GM21529 (cell line): Measurements from ENCODE around the gene PACRG.
A peak's percentile ranks its signal among the peaks of the same experiment; 100 is the strongest.

Experiments used
- ATAC-seq: cut with Tn5 transposase; IDR thresholded peaks from one replicate; pipeline ENCODE4 v1.9.1; 2021; ENCODE audit not compliant: unreplicated experiment

Gene PACRG

DNA sequence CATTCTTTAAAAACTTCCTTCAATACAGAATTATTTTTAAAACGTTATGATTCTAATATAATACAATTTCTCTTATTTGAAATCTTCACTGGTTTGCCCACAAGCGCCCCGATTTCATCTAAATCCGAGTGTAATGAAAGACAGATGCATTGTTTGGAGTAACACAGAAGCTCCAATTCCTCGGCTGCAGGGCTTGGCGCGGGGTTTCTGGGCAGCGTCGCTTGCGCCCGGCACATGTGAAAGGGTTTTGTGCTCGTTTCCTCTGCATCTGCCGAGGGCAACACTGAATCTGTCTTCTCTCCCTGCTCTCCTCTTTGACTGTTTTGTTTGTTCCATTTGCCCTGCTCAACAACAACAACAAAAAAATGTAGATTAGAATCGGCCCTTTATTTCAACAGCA lies 438.1 kb downstream of the PACRG start:
- ATAC-seq = no peak

DNA sequence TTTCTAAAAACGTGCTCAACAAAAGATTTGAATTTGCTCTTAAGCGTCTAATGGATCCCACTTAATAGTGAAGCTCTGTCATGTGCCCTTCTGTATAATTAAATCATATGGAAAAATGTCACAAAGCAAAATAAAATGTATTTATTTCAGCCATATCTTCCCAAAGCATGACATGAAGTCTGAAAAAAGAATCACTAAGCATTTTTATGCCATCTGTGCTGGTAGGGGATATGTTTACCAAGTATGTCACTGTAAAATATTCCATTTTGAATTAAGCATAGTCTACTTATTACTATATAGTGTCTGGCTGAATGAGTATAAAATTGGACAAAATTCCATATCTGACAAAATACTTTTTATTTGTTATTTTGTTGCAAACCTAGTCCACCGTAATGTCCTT lies 438.7 kb downstream of the PACRG start:
- no peak for ATAC-seq

- ATAC-seq = no peak
Measured at GRCh38 chr6:163169521-163169920, 441.7 kb downstream of the PACRG start.

GRCh38 chr6:163170294-163170883 lies 442.6 kb downstream of the PACRG start:
- peak; percentile 89 for ATAC-seq

GRCh38 chr6:163173741-163174140 lies 446.0 kb downstream of the PACRG start:
- ATAC-seq = no peak

- no peak for ATAC-seq
Measured at GRCh38 chr6:163175301-163175700, 447.5 kb downstream of the PACRG start.

DNA sequence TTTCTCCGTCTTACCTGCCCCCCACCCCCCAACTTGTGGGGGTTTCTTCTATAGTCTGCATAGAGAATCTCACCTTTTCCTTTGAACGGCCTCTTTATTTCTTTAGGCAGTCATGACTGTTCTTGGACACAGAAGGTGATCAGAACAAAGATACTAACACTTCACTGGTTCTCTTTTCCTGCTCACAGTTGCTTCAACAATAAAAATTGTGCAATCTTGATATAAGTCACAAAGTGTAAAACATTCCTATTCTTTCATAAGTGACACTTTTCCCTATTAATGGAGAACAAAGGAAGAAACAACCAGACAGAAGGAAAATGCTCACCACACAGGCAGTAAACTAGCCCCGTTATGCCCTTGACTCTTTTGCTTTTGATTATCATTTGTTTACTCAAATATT lies 448.3 kb downstream of the PACRG start:
- ATAC-seq = no peak

DNA sequence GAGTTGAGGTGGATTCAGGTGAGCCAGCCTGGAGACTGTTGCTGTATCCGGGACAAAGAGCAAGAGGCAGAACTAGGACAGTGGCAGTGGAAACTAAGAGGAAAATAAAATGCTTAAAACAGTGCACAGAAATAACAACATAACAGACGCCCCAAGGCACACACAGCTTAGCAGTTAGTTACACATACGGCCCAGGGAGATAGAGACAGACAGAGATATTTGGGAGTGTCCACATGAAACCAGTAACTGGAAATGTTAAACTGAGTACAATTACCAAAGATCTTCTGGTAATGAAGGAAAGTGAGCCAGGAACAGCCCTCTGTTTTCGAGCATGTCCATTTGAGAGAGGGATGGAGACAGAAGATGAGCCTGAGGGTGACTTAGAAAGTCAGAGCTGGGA lies 449.2 kb downstream of the PACRG start:
- no peak for ATAC-seq

DNA sequence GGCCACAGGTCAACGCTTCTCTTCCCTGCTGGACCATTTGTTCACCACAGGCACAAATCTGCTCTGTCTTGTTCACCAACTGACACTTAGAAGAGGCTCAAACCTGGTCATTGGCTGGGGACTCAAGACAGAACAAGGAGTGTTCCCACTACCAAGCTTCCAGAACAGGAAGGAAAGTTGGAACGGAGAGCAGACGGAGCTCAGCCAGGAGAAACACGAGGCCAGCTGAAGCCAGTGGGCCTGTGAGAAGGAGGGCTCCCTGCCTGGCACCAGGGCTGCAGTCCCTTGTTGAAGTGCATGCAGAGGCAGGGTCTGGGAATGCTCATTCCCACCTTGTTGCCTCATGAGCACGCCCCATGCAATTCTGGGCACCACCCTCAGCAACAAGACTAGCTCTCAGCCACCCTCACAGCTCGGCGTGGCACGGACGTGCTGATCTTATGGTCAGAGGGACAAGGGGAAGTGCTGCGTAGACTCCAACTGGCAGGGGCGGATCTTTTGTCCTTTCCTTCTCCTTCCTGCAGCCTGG lies 450.2 kb downstream of the PACRG start:
- ATAC-seq = no peak

DNA sequence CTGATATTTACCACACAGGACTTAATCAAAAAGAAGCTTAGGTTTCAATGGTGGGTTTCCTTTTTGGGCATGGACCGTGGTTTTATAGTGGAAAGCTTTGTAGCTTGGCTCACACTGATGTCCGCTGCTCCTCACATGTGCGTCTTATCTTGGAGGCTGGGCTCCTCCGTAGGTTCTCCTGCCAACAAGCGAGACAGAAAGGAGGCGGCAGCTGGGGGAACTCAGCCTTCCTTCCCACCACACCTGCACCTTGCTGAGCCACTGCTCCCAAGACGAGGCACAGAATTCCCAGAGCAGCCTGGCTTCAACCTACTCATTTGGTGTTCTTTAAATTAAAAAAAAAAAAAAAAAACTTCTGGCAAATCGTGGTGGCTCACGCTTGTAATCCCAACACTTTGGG lies 451.3 kb downstream of the PACRG start:
- ATAC-seq = no peak

DNA sequence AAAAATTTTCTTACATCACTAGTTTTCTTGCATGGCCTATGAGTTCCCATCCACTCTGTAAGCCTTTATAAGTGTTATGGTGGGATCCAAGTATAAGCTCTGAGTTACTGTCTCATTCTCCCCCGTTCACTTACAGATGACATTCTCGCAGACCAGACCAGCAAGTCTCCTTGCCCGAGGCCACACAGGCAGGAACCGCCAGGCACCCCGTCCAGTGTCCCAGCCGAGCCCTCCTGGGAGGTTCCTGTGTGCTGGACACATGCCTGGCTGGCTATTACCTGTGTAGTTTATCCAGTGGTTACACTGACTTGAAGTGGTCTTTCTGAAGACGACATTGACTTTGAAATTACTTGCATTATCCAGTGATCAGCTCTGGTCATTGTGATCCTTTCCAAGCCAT lies 451.9 kb downstream of the PACRG start:
- no peak for ATAC-seq

- no peak for ATAC-seq
Measured at GRCh38 chr6:163180874-163181541, 453.2 kb downstream of the PACRG start.

DNA sequence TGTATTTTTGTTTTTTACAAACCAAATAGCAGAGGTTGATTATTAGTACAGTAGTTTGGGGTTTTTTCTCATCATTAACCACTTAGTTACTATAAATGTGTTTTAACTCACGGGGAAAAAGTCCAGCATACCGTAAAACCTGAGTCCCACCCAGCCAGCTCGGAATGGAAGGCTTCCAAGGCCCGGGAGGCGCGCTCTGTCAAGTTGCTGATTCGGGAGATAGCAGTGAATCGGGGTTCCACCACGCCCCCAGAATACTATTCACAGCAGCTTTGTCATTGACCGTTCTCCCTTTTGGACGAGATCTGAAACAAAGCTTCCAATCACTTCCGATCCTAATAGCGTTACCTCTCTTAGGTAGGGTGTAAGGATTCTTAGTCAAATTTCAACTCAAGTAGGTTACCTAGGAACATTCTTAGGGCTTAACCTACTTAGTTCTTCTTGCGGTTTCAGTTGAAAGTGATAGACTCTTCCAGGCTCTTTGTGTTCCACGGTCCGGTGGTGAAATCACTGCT lies 453.9 kb downstream of the PACRG start:
- ATAC-seq = no peak

DNA sequence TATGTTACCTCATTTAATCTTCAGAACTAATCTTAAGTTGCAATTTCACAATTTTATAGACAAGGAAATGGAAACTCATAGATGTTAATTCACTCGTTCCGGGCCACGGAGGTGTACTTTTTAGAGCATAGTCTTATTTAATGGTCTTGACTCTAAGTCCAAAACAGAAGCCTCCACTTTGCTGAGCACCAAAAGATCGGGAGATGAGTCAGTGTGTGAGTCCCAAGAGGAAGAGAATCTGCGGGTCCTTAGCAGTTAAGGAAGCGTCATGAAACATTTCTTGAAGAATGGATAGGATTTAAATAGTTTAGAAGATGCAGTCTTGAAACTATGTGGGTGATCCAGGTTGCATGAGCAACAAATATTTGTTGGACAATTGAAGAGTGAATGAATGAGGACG lies 454.9 kb downstream of the PACRG start:
- ATAC-seq = no peak

- no peak for ATAC-seq
Measured at GRCh38 chr6:163183806-163184205, 456.0 kb downstream of the PACRG start.

GRCh38 chr6:163185744-163186143 lies 458.0 kb downstream of the PACRG start:
- ATAC-seq = no peak

GRCh38 chr6:163186527-163186926 lies 458.8 kb downstream of the PACRG start:
- ATAC-seq = no peak

DNA sequence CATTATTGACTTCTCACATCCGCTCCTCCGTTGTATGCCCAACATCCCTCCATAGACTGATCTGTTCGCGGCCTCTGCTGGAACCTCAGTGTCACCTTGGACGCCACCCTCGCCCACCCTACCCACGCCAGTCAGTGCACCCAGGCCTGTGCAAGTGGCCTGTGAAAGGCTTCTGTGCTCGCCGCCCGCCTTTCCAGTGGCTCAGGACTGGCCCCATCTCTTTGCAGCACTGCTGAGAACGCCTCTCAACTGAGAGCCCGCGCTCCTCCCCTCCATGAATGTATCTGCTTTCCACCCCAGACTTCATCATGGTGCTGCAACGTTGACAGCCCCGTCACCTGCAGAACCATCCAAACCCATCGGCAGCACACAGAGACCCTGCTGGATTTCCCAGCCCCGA lies 459.4 kb downstream of the PACRG start:
- no peak for ATAC-seq

DNA sequence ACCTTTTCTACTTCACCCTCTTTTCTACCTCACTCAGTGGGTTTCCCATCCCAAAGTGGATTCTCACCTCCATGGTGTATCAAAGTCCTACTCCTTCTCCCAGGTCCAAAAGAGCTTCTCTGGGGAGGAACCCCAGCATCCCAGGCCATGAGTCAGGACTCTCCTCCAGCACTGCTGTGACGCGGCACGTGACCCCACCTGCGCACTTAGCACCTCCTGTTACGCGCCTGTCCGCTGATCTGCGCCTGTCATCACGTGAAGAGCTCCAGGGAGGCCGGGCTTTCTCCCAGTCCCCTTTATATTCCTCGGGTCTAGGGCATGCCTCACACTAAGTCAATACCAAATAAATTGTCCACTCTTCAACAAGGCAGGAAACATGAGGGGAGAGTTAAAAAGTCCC lies 459.8 kb downstream of the PACRG start:
- no peak for ATAC-seq

DNA sequence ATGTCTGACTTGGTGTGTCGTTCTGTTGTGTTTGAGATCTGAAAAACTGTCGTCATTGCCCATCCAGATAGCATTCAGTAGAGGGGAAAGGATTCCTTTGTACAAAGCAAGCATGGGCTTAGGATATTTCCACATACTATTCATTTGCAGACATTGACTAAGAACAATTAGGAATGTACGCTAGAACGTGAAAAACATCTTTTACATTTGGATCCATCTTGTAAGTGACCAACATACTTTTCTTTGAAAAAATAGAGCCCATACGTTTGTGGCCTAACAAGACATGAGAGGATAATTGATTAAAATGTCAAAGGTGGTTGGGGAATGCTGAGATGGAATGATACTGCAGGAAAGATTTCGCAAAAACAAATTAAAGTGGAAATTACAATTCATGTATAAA lies 461.0 kb downstream of the PACRG start:
- ATAC-seq = no peak

GRCh38 chr6:163189609-163190008 lies 461.8 kb downstream of the PACRG start:
- no peak for ATAC-seq

DNA sequence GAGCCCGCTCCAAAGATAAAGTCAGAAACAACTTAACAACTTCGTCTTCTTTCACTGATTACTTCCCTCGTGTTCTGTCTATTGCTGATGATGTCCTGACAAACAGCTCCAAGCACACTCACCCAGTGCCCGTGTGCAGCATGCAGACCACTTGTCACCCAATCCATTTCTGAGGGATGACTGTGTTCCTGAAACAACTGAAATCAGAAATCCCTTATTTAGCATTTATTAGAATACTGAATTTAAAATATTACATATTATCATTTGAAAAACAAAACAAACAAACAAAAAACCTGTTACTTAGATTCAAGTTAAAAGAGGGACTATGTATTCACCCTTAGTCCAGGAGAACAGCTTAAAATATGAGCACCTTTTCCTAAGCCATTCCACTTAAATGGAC lies 463.0 kb downstream of the PACRG start:
- ATAC-seq = no peak
